HG03469 (cell line): Measurements from ENCODE around the gene CYP1A2.

Experiments used
- ATAC-seq: cut with Tn5 transposase; IDR thresholded peaks from one replicate; pipeline ENCODE4 v1.9.1; 2021; ENCODE audit warnings: mild to moderate bottlenecking, moderate library complexity, moderate number of reproducible peaks; ENCODE audit not compliant: unreplicated experiment

The CYP1A2 gene

GRCh38 chr15:74788042-74788682 lies 39.5 kb downstream of the CYP1A2 start:
- no peak for ATAC-seq

- no peak for ATAC-seq
Measured at GRCh38 chr15:74788683-74789151, 40.1 kb downstream of the CYP1A2 start.

- ATAC-seq = no peak
Measured at GRCh38 chr15:74789171-74789631, 40.6 kb downstream of the CYP1A2 start.

- ATAC-seq = no peak
Measured at GRCh38 chr15:74789741-74790079, 41.1 kb downstream of the CYP1A2 start.

GRCh38 chr15:74790080-74790916 lies 41.7 kb downstream of the CYP1A2 start:
- no peak for ATAC-seq

- no peak for ATAC-seq
Measured at GRCh38 chr15:74791007-74791406, 42.4 kb downstream of the CYP1A2 start.

- ATAC-seq = no peak
Measured at GRCh38 chr15:74791667-74792066, 43.0 kb downstream of the CYP1A2 start.

GRCh38 chr15:74792227-74793016 lies 43.8 kb downstream of the CYP1A2 start:
- no peak for ATAC-seq

GRCh38 chr15:74793135-74794028 lies 44.7 kb downstream of the CYP1A2 start:
- no peak for ATAC-seq

GRCh38 chr15:74794248-74794969 lies 45.8 kb downstream of the CYP1A2 start:
- ATAC-seq = no peak

- no peak for ATAC-seq
Measured at GRCh38 chr15:74794970-74795349, 46.3 kb downstream of the CYP1A2 start.

GRCh38 chr15:74795966-74796625 lies 47.5 kb downstream of the CYP1A2 start:
- ATAC-seq = no peak

GRCh38 chr15:74798388-74799254 lies 50.0 kb downstream of the CYP1A2 start:
- ATAC-seq = no peak

- no peak for ATAC-seq
Measured at GRCh38 chr15:74799255-74799855, 50.7 kb downstream of the CYP1A2 start.

- no peak for ATAC-seq
Measured at GRCh38 chr15:74799856-74800558, 51.4 kb downstream of the CYP1A2 start.

- ATAC-seq = no peak
Measured at GRCh38 chr15:74800559-74801094, 52.0 kb downstream of the CYP1A2 start.
